GM12878 (cell line): ENCODE measurements around the gene GIGYF2. TPM values are rescaled to one million over a fixed set of nuclear protein-coding genes. Genes with fewer than 3 reads are reported as not detected.

Source experiments
- ATAC-seq: fragments of 200-7000 bp; cut with Tn5 transposase; 3 replicates; pipeline ENCODE4 v1.9.1; 2020; ENCODE audit warnings: mild to moderate bottlenecking, moderate library complexity
- BruUV-seq: library from RNA; stranded (reverse); fragments of 400-500 nt; replicated peaks from 2 replicates; lab custom pipeline; 2021; lab: Mats Ljungman, UMichigan
- CTCF ChIA-PET: fragments of 300-600 bp; sonication (Branson Sonifier 250); formaldehyde crosslinking; extraction: SDS; loops from one replicate; lab custom pipeline; 2021; ENCODE audit warnings: inconsistent platforms; lab: Yijun Ruan, JAX
- POLR2A ChIA-PET: fragments of 350-600 bp; formaldehyde crosslinking; extraction: SDS; loops from one replicate; lab custom pipeline; 2021; ENCODE audit warnings: inconsistent platforms; lab: Charles Lee
- RAD21 ChIA-PET: fragments of 300-600 bp; sonication (Branson Sonifier 250); formaldehyde crosslinking; loops from one replicate; lab custom pipeline; 2023; ENCODE audit warnings: antibody characterized with exemption; ENCODE audit not compliant: unreplicated experiment; lab: Charles Lee
- SMC1A ChIA-PET: fragments of 300-600 bp; sonication (Branson Sonifier 250); formaldehyde crosslinking; loops from one replicate; lab custom pipeline; 2023; ENCODE audit not compliant: unreplicated experiment, uncharacterized antibody; lab: Charles Lee
- DNase-seq: peaks from one replicate; pipeline ENCODE4 v3.0.0-alpha.2; 2011; ENCODE audit warnings: low read depth, low spot score
- FAIRE-seq: peaks from 3 replicates; lab custom pipeline; 2011; peaks lifted over from hg19 to GRCh38; lab: Jason Lieb, UNC
- H2AFZ ChIP-seq: 2 replicates; pipeline ENCODE4 v1.6.0; 2011; ENCODE audit warnings: low read depth, low read length, control low read depth; ENCODE audit not compliant: control insufficient read depth
- H3K27ac ChIP-seq: 2 replicates; pipeline ENCODE4 v1.5.1; 2011; ENCODE audit warnings: control low read depth; ENCODE audit not compliant: control insufficient read depth, insufficient read depth
- H3K27me3 ChIP-seq, 2 experiments: replicated peaks in 1 of 2; 2 replicates each; pipeline versions ENCODE4 v1.6.0 to v1.6.1; 2011; ENCODE audit warnings: low read length in 1 of 2; ENCODE audit not compliant: control insufficient read depth in 2 of 2, insufficient read depth in 2 of 2
- H3K36me3 ChIP-seq, 2 experiments: 2 replicates each; pipeline ENCODE4 v1.5.1; 2011; ENCODE audit warnings: low read length in 1 of 2; ENCODE audit not compliant: control insufficient read depth in 2 of 2, insufficient read depth in 2 of 2
- H3K4me1 ChIP-seq: 2 replicates; pipeline ENCODE4 v1.6.1; 2011; ENCODE audit warnings: mild to moderate bottlenecking, low read length, moderate library complexity, mixed read lengths; ENCODE audit not compliant: control insufficient read depth, insufficient read depth
- H3K4me2 ChIP-seq: 2 replicates; pipeline ENCODE4 v1.6.0; 2011; ENCODE audit warnings: control low read depth; ENCODE audit not compliant: control insufficient read depth, insufficient read depth
- H3K4me3 ChIP-seq: fragments of 200-600 bp; sonication (generic); 2 replicates; pipeline ENCODE4 v1.5.1; 2016
- H3K79me2 ChIP-seq: 2 replicates; pipeline ENCODE4 v1.6.0; 2011; ENCODE audit warnings: low read length; ENCODE audit not compliant: control insufficient read depth, insufficient read depth
- H3K9ac ChIP-seq: 2 replicates; pipeline ENCODE4 v1.8.0; 2011; ENCODE audit warnings: low read length, control low read depth, mixed read lengths; ENCODE audit not compliant: control insufficient read depth, insufficient read depth
- H3K9me3 ChIP-seq: replicated peaks from 3 replicates; pipeline ENCODE4 v1.5.1; 2011; ENCODE audit warnings: mild to moderate bottlenecking, low read length; ENCODE audit not compliant: control insufficient read depth, insufficient read depth
- H4K20me1 ChIP-seq: 2 replicates; pipeline ENCODE4 v1.6.0; 2011; ENCODE audit not compliant: control insufficient read depth, insufficient read depth
- BCL11A ChIP-seq: IDR thresholded peaks from 2 replicates; pipeline ENCODE4 v1.6.1; 2011; ENCODE audit warnings: low read depth, low read length
- BMI1 ChIP-seq: fragments of 450-650 bp; IDR thresholded peaks from 2 replicates; pipeline ENCODE4 v1.6.1; 2016; ENCODE audit warnings: mild to moderate bottlenecking, moderate library complexity, borderline replicate concordance
- FOXM1 ChIP-seq: IDR thresholded peaks from 2 replicates; pipeline ENCODE4 v1.6.1; 2012; ENCODE audit warnings: low read depth, mild to moderate bottlenecking, inconsistent platforms, low read length, moderate library complexity
- GATAD2B ChIP-seq: fragments of 450-650 bp; conservative IDR thresholded peaks from 2 replicates; pipeline ENCODE4 v1.6.1; 2017; ENCODE audit warnings: low read depth, mild to moderate bottlenecking, moderate library complexity
- HDAC2 ChIP-seq: fragments of 200-600 bp; sonication (generic); IDR thresholded peaks from 2 replicates; pipeline ENCODE4 v1.6.1; 2017
- JUNB ChIP-seq: IDR thresholded peaks from 2 replicates; pipeline ENCODE4 v1.6.1; 2016; ENCODE audit warnings: antibody characterized with exemption, mild to moderate bottlenecking
- NR2F1 ChIP-seq: fragments of 450-650 bp; conservative IDR thresholded peaks from 2 replicates; pipeline ENCODE4 v1.6.1; 2017; ENCODE audit warnings: mild to moderate bottlenecking
- POU2F2 ChIP-seq: IDR thresholded peaks from 3 replicates; pipeline ENCODE4 v1.6.1; 2011; ENCODE audit warnings: low read depth, mild to moderate bottlenecking, low read length, borderline replicate concordance
- SUZ12 ChIP-seq: fragments of 200-600 bp; sonication (generic); IDR thresholded peaks from one replicate; pipeline ENCODE4 v1.6.1; 2018; ENCODE audit warnings: antibody characterized with exemption, mild to moderate bottlenecking; ENCODE audit not compliant: unreplicated experiment
- YBX1 ChIP-seq: fragments of 450-650 bp; IDR thresholded peaks from 2 replicates; pipeline ENCODE4 v1.6.1; 2016; ENCODE audit warnings: antibody characterized with exemption
- YY1 ChIP-seq: IDR thresholded peaks from 2 replicates; pipeline ENCODE4 v1.6.1; 2011; ENCODE audit warnings: low read depth, mild to moderate bottlenecking, low read length
- ZNF207 ChIP-seq: fragments of 450-650 bp; IDR thresholded peaks from 2 replicates; pipeline ENCODE4 v1.6.1; 2014; ENCODE audit warnings: antibody characterized with exemption, mild to moderate bottlenecking, borderline replicate concordance
- WGBS: methylation state at CpG from one replicate; pipeline ENCODE4 v1.1.6; 2016; ENCODE audit warnings: low lambda C conversion rate; ENCODE audit not compliant: insufficient replicate concordance, insufficient coverage; ENCODE audit errors: missing lambda C conversion rate; 5-methylcytosine and 5-hydroxymethylcytosine counted together
- in situ Hi-C: fragments of 300-500 bp; cut with MboI; formaldehyde crosslinking; loops from 9 replicates; pipeline ENCODE4 v1.14.3; 2018; ENCODE audit warnings: mixed read lengths
- intact Hi-C: fragments of 100-400 bp; cut with micrococcal nuclease; formaldehyde crosslinking; loops from one replicate; pipeline ENCODE4 v1.14.2; 2022; ENCODE audit not compliant: unreplicated experiment
- polyA plus RNA-seq, 11 experiments: library from polyadenylated mRNA; depleted of rRNA in 4 of 11; unstranded in 6 of 11; stranded (reverse) in 5 of 11; fragments of >200 nt; fragmentation: Nextera tagmentation in 4 of 11; fragmentation: Illumina TruSeq in 1 of 11; extraction: Ambion mirVana in 4 of 11; extraction: Trizol in 1 of 11; gene quantifications; 1 replicate in 1 of 11; 2 replicates in 10 of 11; pipeline versions ENCODE4 v1.2.1 to v1.2.3, GENCODE V29; 2011 to 2016; ENCODE audit warnings: inconsistent platforms in 2 of 11, missing spikeins in 2 of 11, low read depth in 1 of 11
- total RNA-seq, 4 experiments: library from RNA; depleted of rRNA in 3 of 4; stranded (reverse); fragments of >200 nt in 3 of 4; fragmentation: Illumina TruSeq in 1 of 4; extraction: Trizol in 1 of 4; gene quantifications; 2 replicates each; pipeline versions ENCODE4 v1.2.1 to v1.2.3, GENCODE V29; 2013 to 2021
- TF ChIP-seq, protein P1 (sequence below): IDR thresholded peaks from 2 replicates; pipeline ENCODE4 v1.6.1; 2011; ENCODE audit warnings: borderline replicate concordance, low read depth, mild to moderate bottlenecking, moderate library complexity, low read length; ENCODE audit not compliant: insufficient read depth, poor library complexity, severe bottlenecking
- TF ChIP-seq, protein P2 (sequence below): fragments of 450-650 bp; IDR thresholded peaks from 2 replicates; pipeline ENCODE4 v1.6.1; 2017; ENCODE audit warnings: mild to moderate bottlenecking, moderate library complexity
- TF ChIP-seq, protein P3 (sequence below): fragments of 450-650 bp; formaldehyde crosslinking; IDR thresholded peaks from 2 replicates; pipeline ENCODE4 v1.4.0; 2022; ENCODE audit warnings: mild to moderate bottlenecking, moderate library complexity

Gene GIGYF2
- total and polyA plus RNA-seq, 10 of the 15 experiments (the other 5 are each of a cell fraction or from before 2014, with no cell fraction given): 12.2 to 47.2 (median 39.0) TPM

DNA sequence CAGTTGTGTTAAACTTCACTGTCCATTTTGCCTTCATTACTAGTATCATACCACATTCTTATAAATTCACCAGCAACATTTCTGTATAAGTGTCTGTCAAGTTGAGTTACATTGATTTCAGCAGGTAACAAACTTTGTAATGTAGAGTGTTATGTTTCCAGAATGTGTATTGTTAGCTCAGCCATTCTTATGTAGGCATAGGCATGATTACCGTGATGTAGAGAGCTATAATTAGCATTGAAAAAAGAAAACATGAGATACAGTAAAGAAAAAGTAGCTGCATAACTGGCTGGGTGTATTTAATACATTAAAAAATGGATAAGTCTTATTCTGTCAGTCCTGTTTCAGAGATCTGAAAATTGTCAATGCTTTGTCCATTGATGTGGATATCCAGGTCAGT, 70.7 kb downstream of the GIGYF2 start:
- Histone ChIP-seq H3K27me3 (no peaks in the 10 kb centered on the region), H3K9ac (no peak overlapping the region), H3K27ac (no peak overlapping the region), H3K9me3 (no peaks in the 10 kb centered on the region), H3K4me1 (peaks cover 12% of the 10 kb centered on the region), H3K4me2 (no peak overlapping the region), H2AFZ (no peak overlapping the region), H3K4me3 (no peak overlapping the region), H3K36me3 (peaks cover 8 to 19% of the 10 kb centered on the region in 2 experiments), H3K79me2 (no peaks in the 10 kb centered on the region), H4K20me1 (no peaks in the 10 kb centered on the region)
- CTCF ChIA-PET: interaction anchor here (1.2 to 2.1 kb wide), 3 partner anchors 13 to 285 kb away, joined by 3 to 7 read pairs (median 4); no protein-coding TSS in a partner anchor
- no peak for TF ChIP-seq NR2F1
- TF ChIP-seq GATAD2B: no peak
- TF ChIP-seq YY1: no peak
- no peak for TF ChIP-seq YBX1
- TF ChIP-seq ZNF207: no peak
- TF ChIP-seq JUNB: no peak
- TF ChIP-seq, protein P1, sequence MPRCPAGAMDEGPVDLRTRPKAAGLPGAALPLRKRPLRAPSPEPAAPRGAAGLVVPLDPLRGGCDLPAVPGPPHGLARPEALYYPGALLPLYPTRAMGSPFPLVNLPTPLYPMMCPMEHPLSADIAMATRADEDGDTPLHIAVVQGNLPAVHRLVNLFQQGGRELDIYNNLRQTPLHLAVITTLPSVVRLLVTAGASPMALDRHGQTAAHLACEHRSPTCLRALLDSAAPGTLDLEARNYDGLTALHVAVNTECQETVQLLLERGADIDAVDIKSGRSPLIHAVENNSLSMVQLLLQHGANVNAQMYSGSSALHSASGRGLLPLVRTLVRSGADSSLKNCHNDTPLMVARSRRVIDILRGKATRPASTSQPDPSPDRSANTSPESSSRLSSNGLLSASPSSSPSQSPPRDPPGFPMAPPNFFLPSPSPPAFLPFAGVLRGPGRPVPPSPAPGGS: no peak
- TF ChIP-seq BCL11A: no peak
- TF ChIP-seq SUZ12: no peak
- TF ChIP-seq, protein P2, sequence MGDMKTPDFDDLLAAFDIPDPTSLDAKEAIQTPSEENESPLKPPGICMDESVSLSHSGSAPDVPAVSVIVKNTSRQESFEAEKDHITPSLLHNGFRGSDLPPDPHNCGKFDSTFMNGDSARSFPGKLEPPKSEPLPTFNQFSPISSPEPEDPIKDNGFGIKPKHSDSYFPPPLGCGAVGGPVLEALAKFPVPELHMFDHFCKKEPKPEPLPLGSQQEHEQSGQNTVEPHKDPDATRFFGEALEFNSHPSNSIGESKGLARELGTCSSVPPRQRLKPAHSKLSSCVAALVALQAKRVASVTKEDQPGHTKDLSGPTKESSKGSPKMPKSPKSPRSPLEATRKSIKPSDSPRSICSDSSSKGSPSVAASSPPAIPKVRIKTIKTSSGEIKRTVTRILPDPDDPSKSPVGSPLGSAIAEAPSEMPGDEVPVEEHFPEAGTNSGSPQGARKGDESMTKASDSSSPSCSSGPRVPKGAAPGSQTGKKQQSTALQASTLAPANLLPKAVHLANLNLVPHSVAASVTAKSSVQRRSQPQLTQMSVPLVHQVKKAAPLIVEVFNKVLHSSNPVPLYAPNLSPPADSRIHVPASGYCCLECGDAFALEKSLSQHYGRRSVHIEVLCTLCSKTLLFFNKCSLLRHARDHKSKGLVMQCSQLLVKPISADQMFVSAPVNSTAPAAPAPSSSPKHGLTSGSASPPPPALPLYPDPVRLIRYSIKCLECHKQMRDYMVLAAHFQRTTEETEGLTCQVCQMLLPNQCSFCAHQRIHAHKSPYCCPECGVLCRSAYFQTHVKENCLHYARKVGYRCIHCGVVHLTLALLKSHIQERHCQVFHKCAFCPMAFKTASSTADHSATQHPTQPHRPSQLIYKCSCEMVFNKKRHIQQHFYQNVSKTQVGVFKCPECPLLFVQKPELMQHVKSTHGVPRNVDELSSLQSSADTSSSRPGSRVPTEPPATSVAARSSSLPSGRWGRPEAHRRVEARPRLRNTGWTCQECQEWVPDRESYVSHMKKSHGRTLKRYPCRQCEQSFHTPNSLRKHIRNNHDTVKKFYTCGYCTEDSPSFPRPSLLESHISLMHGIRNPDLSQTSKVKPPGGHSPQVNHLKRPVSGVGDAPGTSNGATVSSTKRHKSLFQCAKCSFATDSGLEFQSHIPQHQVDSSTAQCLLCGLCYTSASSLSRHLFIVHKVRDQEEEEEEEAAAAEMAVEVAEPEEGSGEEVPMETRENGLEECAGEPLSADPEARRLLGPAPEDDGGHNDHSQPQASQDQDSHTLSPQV: no peak
- no peak for TF ChIP-seq BMI1
- no peak for TF ChIP-seq FOXM1
- no peak for TF ChIP-seq HDAC2
- no peak for TF ChIP-seq POU2F2
- TF ChIP-seq, protein P3, sequence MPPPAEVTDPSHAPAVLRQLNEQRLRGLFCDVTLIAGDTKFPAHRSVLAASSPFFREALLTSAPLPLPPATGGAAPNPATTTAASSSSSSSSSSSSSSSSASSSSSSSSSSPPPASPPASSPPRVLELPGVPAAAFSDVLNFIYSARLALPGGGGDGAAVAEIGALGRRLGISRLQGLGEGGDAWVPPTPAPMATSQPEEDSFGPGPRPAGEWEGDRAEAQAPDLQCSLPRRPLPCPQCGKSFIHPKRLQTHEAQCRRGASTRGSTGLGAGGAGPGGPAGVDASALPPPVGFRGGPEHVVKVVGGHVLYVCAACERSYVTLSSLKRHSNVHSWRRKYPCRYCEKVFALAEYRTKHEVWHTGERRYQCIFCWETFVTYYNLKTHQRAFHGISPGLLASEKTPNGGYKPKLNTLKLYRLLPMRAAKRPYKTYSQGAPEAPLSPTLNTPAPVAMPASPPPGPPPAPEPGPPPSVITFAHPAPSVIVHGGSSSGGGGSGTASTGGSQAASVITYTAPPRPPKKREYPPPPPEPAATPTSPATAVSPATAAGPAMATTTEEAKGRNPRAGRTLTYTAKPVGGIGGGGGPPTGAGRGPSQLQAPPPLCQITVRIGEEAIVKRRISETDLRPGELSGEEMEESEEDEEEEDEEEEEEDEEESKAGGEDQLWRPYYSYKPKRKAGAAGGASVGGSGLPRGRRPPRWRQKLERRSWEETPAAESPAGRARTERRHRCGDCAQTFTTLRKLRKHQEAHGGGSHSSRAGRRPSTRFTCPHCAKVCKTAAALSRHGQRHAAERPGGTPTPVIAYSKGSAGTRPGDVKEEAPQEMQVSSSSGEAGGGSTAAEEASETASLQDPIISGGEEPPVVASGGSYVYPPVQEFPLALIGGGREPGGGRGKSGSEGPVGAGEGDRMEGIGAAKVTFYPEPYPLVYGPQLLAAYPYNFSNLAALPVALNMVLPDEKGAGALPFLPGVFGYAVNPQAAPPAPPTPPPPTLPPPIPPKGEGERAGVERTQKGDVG: no peak
- SMC1A ChIA-PET: interaction anchor here (1.0 to 1.7 kb wide), 3 partner anchors 10 to 73 kb away, joined by 3 to 9 read pairs (median 3); no protein-coding TSS in a partner anchor
- WGBS: 68% methylated on average over 1 of the region's 1 CpG
- intact Hi-C loops: loop anchor here (10.0 kb wide), 1 partner anchor 487 kb away; the partner anchor contains the start of gene ATG16L1
- RAD21 ChIA-PET: no interaction called here
- in situ Hi-C loops: no loop called here
- no peak for ATAC-seq
- DNase-seq: no peak
- POLR2A ChIA-PET: no interaction called here
- BruUV-seq: no TSS peak
- FAIRE-seq: no peak
